ENCODE measurements around the gene SMOC2. TPM values are rescaled to one million over a fixed set of nuclear protein-coding genes. Genes with fewer than 3 reads are reported as not detected.

SMOC2 gene
- total RNA-seq, 1 experiment from 2014 or later, result 0.42 TPM

GRCh38 chr6:168457653-168457934 is 16.6 kb downstream of the SMOC2 start:
- no peak for TF ChIP-seq MAX (IDR thresholded peaks at IDR 0.05)
- no peak for TF ChIP-seq CTCF (IDR thresholded peaks at IDR 0.05 in 2 of 3, conservative IDR thresholded peaks at IDR 0.05 in 1 of 3; ENCODE audit: borderline replicate concordance in 1 of 3, insufficient read depth in 1 of 3, low read depth in 2 of 3, low read length in 2 of 3)
- no peak for TF ChIP-seq EZH2phosphoT487 (IDR thresholded peaks at IDR 0.05; ENCODE audit: borderline replicate concordance)
- TF ChIP-seq REST (IDR thresholded peaks at IDR 0.05; ENCODE audit: low read depth), result no peak
- TF ChIP-seq CEBPB (IDR thresholded peaks at IDR 0.05; ENCODE audit: low read depth), result no peak
- no peak for TF ChIP-seq ZFX (IDR thresholded peaks at IDR 0.05)
- TF ChIP-seq ATF3 (IDR thresholded peaks at IDR 0.05), result no peak
- no peak for TF ChIP-seq RAD21 (IDR thresholded peaks at IDR 0.05; ENCODE audit: low read depth)
- no peak for ATAC-seq
- H3K9ac ChIP-seq (ENCODE audit: low read length), result no peak overlapping the region
- CTCF ChIA-PET, result no interaction called here
- intact Hi-C loops (cut with micrococcal nuclease), result no loop called here
- POLR2A ChIA-PET, result no interaction called here
- H3K36me3 ChIP-seq (ENCODE audit: control insufficient read depth in 1 of 2, insufficient read depth in 2 of 2, low read length in 2 of 2), result no peaks in the 10 kb centered on the region
- no peaks in the 10 kb centered on the region for H3K4me1 ChIP-seq (ENCODE audit: control insufficient read depth in 1 of 2, insufficient read depth in 2 of 2, low read length in 2 of 2)
- H4K20me1 ChIP-seq (ENCODE audit: insufficient read depth), result no peaks in the 10 kb centered on the region
- no peak overlapping the region for H3K4me2 ChIP-seq (ENCODE audit: low read length)
- RAD21 ChIA-PET (ENCODE audit: low non-redundant PET in 1 of 2, low total read pairs in 2 of 2, uncharacterized antibody in 2 of 2, unreplicated experiment in 2 of 2), result no interaction called here
- H3K79me2 ChIP-seq (ENCODE audit: insufficient read depth, low read length), result no peaks in the 10 kb centered on the region
- no peaks in the 10 kb centered on the region for H3K9me2 ChIP-seq (ENCODE audit: insufficient read depth)
- no peak overlapping the region for H2AFZ ChIP-seq (ENCODE audit: low read depth, low read length, poor library complexity, severe bottlenecking)
- no peaks in the 10 kb centered on the region for H3K9me3 ChIP-seq (ENCODE audit: control insufficient read depth in 1 of 2, insufficient read depth in 1 of 2, low read depth in 1 of 2, low read length in 2 of 2)
- H3K27me3 ChIP-seq (ENCODE audit: insufficient read depth, low read length), result peaks cover 12% of the 10 kb centered on the region; the same call in 1 of the 2 replicates
- no peak overlapping the region for H3K4me3 ChIP-seq (replicated peaks in 1 of 2; ENCODE audit: low read depth in 1 of 2, low read length in 2 of 2)
- no peak overlapping the region for H3K27ac ChIP-seq (ENCODE audit: low read depth, low read length)
- no TSS peak for BruUV-seq (replicated peaks)
- DNase-seq (ENCODE audit: low read depth, low spot score), result no peak
